GM12801 (cell line): ENCODE results near the gene FBXL15.

ENCODE experiments used
- CTCF ChIP-seq: IDR thresholded peaks from one replicate; pipeline ENCODE4 v1.5.1; 2011; ENCODE audit warnings: control low read depth; ENCODE audit not compliant: insufficient read length; ENCODE audit errors: extremely low read depth

Gene FBXL15

GRCh38 chr10:102408728-102409603 is 11.7 kb upstream of the FBXL15 start:
- no peak for TF ChIP-seq CTCF

GRCh38 chr10:102409604-102410428 is 10.8 kb upstream of the FBXL15 start:
- TF ChIP-seq CTCF = no peak

GRCh38 chr10:102410429-102411073 is 10.1 kb upstream of the FBXL15 start:
- no peak for TF ChIP-seq CTCF

GRCh38 chr10:102411341-102412255 is 9.0 kb upstream of the FBXL15 start:
- no peak for TF ChIP-seq CTCF

GRCh38 chr10:102412293-102412692 is 8.3 kb upstream of the FBXL15 start:
- no peak for TF ChIP-seq CTCF

GRCh38 chr10:102413053-102413705 is 7.5 kb upstream of the FBXL15 start:
- TF ChIP-seq CTCF = no peak
